NCI-H345 (cell line): ENCODE data around the gene TMEM92.
"Not testable (repeated sequence)": the region's sequence is repeated elsewhere in the genome, so short reads cannot be mapped to it uniquely, and the experiment has no call there.

Experiments
- DNase-seq: peaks from one replicate; lab custom pipeline; 2025; lab: John Stamatoyannopoulos, UW

The TMEM92 gene

DNA sequence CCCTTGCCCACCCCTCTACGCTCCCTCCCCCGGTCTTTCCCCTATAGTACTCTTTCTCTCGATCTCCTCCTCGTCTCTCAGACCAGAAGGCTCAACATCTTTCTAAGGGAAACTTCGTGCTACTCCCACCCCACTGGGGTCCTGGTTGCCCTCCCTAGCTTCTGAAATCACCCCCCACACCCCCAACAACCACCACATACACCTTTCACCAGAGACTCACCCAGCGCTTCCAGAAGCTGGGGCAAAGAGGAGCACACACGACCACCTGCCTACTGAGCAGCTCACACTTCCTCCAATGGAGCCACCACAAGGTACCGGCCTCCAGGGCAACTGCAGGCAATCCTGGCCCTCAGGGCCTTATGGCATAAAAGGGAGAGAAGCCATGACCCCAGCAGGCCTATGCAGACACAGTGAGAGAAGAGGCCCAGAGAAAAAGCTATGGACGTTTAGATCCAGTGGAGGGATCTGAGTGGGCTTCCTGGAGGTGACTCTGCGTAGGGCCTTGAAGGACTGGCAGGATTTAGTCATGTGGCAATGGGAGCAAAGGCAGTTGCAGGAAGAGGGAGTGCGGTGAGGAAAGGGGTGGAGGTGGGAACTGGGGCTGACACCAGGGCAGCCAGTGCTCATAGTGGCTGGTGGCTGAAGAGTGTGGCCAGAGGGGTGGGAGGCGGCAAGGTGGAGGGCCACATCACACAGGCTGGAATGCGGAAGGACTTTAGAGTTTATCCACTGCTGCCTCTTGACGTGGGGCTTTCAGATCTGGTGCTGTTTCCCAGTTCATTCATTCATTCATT is 12.1 kb upstream of the TMEM92 start:
- no peak for DNase-seq

DNA sequence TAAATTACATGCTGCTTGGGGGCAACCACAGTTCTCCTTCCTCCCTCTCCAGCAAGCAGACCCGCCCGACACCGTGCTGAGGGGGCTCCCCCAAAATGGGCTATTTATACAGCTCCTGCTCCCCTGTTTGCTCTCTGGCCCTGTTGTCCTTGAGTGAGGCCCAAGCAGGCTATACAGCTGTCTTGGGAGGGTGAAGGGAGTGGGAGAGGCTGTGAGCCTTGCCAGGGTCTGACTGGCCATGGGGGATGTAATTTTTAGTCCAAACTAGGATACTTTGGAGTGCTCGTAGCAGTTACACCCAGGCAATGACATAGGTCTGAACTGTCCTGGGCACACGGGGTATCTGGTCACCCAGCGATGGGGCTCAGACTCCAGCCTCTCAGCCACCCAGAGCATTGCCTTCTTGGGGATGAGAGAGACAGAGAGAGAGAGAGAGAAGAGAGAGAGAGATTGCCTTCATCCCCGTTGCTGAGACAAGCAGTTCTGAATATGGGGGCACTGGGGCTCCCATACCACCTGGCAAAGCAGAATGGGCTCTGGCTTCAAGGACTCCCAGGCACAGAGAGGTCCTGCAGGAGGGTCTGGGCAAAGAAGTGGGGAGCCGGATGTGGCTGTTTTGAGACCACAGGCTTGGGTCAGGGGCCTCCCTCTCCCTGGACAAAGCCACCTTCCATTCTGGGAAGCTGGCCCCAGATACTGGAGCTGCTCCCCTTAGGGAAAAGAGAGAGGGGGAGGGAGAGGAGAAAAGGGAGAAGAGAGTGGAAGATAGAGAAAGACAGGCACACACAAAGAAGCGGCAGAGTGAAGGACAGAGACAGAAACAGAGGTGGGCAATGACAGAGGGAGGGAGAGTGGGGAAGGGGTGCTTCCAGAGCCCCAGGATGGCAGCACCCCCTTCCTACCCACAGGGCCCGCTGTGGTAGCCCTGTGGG is 10.7 kb upstream of the TMEM92 start:
- no peak for DNase-seq

DNA sequence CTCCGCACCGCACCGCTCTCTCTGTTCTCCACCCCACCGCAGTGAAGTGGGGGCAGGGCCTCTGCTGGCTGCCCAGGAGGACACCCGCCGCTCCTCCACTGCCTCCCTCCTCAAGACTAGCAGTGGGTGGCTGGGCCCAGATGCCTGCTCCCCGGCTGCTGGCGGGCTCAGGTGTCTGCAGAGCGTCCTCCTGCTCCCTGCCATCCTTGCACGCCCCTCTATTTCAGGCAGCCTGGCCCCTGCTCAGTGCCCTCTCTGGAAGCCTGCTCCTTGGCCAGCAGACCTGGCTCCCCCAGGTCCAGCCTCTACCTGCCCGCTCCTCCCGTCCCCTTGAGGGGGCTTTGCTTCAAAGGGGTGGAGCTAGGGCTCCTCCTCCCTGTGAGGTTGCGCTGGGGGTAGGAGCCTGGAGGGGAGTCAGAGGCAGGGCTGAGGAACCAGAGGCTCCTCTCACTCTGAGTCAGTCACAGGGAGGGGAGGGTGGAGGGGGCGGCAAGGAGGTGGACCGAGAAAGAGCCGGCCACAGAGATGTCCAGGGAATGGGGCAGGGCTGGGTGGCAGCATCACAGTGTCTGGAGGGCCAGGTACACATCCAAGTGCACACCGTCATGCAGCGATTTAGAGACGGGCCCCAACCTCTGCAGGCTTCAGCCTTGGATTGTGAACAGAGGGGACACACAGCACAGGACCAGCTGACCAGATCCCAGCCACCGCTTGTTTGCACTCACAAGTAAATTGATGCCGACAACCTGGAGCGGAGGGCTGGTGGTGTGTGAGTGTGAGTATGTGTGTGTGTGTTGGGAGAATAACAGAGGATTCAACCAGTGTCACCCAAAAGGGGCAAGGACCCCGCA is 9.8 kb upstream of the TMEM92 start:
- no peak for DNase-seq

DNA sequence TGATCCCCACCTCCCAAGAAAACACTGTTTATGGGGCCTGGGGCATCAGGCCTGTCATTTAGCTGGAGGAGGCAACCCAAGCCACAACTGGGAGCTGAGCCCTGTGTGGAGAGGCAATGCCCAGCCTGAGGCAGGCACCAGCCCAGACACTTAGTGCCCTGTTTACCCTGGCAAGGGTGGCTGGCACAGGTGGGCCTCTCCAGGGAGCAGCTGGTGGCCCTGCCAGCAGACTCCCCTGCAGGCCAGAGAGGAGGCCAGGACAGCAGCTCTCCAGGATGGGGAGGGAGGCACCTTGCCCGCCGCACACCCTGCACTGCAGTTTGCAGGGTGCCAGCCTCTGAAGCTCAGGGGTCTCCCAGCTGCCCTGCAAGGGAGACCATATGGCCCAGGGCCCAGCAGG is 9.1 kb upstream of the TMEM92 start:
- no peak for DNase-seq

DNA sequence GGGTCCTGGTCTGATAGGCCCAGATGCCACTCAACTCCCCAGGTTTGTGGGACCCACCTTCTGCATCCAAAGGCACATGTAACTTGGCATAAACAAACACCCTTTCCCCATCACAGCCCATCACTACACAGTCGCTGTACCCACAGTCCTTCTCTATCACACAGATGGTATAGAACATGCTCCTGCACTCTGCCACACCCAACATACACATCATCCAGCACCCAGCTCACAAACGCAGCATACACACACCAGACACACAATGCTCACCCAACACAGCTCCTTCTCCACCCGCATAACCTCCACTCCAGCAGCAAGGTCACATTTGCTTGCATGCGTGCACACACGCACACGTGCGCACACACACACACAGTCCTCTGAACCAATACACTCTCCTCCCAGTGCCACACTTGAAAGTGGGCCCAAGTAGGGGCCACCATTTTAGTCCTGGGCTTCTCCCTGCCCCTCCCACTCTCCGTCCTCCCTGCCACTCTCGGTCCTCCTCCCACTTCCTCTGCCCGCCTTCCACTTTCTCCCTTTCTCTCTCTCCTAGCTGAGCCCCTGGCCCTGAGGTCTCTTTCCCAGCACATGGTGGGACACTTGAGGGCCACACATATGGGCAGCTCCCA is 8.5 kb upstream of the TMEM92 start:
- DNase-seq = no peak

DNA sequence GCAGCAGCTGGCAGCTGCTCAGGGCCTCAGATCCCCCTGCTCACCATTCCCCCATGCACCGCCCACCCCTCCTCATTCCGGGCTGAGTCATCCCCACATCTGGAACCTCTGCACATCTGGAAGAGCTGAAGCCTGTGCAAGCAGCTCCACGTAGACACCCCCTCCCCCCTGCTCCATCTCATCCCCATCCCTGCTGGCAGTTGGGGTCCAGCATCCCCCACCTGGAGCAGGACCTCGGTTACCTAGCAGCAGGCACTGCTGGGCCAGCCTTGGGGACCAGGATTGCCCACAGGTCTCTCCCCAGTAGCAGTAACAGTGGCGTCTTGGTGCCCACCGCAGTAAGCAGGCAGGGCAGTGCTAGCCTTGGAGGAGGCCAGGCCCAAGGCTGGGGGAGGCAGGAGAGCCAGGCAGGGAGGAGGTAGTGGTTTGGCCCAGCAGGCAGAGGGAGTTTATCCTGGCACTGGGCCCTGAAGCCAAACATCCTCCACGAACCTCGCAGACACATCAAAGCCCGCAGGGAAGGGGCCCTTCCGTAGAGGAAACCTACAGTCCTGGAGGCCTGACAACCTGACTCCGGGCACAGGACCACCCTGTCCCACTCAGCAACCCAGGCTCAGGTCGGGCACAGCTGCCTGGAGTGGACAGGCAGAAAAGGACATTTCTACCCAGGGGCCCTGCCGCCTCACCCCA is 7.7 kb upstream of the TMEM92 start:
- DNase-seq = peak; percentile 56

DNA sequence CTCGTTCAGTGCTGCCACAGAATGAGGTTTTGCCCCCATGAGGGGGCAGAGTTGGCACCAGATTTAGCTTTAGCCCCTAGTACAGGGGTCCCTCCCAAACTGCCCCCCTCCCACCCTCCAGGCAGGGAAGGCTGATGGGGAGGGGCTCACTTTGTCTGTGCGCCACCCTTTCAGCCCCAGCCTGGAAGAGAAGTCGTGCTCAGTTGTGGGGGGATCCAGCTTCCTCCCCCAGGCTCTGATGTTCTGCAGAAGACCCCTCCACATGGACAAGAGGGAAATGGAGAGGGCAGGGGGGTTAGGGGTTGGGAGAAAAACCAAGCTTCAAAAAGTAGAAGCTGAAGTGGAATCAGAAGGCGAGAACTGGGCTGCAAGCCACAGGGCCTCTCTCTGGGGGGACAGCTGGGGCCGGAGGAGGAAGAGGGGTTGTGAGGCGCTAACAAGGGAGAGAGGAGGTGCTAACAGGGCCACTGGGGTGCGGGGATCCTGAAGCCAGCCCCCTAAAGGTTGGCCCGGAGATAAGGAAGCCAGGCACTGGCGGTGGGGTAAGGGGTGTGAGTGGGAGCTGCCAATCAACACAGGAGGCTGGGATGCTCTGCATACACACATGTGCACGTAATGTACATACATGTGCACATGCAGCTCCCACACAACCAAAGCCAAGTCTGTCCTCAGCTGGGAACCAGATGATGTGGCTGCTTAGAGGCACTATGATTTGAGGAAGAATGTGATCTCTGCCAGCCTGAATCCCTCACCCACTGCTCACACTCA is 7.0 kb upstream of the TMEM92 start:
- DNase-seq = no peak

DNA sequence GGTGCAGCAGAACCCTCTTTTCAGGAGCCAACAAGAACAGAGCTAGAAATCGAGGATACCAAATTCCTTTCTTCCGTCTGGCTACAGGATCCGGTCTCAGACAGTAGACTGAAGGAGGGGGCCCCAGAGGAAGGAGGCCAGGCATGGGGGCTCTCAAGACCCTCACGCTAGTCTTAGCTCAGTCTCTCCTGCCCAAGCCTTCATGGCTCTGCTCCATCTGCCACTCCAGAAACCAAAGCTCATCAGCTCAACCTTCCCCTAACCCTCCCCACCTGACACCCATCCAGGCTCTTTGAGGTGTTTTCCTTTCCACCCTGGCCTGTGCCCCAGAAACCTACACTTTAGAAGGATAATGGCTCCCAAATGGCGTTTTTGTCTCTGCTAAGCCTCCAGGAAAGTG is 6.2 kb upstream of the TMEM92 start:
- no peak for DNase-seq

DNA sequence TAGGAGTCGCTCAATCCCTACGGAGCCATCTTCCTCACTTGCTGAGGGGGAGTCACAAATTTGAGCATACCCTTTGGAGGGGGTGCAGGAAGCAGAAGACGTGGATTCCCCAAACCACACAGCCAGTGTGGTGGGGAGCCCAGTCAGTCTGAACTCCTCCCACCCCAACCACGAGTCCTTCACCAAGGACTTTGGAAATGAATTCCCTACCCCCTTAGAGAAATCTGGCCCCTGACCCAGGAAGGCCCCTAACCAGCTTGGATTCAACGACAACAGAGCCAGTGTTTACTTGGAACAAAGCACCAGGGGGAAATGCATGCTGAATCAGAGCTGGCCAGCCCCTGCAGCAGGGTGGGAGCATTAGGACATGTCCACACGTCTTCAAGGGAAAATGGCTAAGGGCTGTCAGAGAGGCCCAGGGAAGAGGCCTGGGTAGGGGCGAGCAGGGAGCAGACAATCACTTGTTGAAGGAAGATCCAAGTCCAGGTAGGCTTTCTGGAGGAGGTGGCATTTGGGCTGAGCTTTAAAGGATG is 5.5 kb upstream of the TMEM92 start:
- DNase-seq = no peak

DNA sequence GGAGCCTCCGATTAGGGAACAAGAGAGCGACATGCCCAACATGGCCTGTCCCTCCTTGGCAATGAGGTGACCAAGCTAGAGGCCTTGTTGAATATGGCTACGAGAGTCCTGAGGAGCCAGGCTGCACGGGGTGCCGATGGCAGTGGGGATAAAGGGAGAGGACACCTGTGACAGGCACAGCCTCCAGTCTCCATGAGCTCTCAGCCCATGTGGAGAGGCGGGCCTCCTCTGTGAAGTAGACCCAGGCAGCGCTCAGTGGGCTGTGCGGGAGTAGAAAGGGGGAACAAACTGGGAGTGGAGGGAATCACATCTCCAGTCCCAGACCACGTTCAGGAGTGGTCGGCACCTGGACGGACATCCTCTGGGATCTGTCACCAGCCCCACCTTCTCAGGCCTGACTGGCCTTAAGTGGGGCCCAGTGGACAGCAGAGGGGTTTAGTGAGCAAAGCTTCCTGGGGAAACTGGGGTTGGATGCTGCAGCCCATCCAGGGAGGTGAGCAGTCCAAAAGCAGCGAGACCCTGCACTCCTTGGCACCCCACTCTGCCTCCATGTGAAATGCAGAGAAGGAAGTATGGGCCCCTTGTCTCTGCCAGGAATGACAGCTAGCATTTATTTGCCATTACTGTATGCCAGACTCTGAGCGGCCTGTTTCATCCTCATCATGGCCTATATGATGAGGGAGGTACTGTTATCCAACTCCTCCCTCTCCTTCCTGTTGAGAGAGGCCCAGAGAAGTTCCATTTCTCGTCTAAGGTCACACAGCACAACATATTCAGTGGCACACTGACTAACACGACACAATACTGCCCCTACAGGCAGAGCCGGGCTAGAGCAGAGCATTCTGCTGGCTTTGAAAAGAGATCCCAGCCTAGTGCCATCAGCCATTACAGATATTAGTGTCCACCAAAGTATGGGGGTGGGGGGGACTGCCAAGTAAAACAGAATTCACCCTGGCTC is 4.5 kb upstream of the TMEM92 start:
- DNase-seq = peak; percentile 43

DNA sequence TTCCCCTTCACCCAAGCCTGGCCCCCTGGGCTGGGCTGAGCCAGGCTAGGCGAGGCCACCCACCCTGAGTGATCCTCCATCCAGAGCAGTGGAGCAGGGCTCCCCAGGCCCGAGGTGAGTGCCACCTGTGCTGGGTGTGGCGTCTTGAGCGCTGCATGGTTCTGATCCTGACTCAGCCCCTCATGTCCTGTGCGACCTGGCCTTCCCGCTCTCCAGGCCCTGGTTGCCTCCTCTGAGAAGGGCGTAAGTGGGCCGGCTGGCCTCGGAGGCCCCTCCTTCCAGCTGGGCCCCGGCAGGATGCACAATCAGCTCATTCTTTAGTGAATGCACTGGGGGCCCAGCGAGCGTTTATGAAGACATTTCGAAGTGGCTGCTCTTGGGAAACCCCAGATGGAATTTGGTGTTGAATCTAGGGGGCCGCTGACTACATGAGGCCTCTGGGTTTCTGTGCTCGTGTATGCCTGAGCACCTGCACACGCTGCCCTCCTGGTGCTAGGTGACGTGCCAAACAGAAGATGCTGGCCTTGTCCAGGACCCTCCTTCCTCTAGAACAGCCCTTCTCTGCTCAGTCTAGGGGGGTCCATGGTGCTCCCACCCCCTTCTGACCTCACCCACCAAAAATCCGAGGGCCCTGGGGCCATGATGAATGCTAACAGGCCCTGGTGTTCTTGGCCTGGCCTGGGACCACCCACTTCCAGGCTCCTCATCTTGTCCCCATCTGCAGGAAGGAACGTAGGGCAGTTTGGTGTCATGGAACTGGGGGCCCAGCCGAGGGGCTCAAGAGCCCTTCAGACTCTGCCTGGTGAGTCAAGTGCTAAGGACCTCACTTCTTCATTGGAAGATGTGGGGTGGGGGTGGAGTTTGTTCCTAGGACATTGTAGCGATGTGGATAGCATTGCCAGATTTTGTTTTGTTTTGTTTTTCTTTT is 3.6 kb upstream of the TMEM92 start:
- no peak for DNase-seq

DNA sequence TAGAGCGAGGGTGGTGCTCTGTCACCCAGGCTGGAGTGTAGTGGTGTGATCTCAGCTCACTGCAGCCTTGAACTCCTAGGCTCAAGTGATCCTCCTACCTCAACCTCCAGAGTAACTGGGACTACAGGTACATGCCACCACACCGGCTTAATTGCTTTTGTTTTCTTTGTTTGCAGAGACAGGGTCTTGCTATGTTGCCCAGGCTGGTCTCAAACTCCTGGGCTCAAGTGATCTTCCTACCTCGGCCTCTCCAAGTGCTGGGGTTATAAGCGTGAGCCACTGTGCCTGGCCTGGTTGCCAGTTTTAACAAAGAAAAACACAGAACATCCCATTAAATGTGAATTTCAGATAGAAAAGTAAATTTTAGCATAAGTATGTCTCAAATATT is 2.9 kb upstream of the TMEM92 start:
- not testable (repeated sequence) for DNase-seq

DNA sequence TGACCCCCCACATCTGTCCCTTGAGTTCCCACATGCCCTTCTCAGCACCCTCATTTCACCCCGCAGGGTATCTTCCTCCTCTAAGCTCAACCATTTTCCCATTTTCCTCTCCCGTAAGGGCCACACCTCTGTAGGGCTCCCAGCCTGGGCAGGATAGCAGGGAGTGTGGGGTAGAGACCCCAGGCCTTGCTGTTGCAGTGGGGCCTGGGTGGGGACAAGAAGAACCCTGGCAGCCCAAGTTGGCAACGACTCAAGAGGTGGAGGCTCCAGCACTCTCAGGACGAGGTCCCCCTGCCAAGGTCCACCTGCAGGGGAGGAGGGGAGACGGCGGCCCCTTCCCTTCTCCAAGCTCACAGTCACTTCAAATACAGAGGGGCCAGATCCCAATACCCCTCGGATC is 2.0 kb upstream of the TMEM92 start:
- no peak for DNase-seq

DNA sequence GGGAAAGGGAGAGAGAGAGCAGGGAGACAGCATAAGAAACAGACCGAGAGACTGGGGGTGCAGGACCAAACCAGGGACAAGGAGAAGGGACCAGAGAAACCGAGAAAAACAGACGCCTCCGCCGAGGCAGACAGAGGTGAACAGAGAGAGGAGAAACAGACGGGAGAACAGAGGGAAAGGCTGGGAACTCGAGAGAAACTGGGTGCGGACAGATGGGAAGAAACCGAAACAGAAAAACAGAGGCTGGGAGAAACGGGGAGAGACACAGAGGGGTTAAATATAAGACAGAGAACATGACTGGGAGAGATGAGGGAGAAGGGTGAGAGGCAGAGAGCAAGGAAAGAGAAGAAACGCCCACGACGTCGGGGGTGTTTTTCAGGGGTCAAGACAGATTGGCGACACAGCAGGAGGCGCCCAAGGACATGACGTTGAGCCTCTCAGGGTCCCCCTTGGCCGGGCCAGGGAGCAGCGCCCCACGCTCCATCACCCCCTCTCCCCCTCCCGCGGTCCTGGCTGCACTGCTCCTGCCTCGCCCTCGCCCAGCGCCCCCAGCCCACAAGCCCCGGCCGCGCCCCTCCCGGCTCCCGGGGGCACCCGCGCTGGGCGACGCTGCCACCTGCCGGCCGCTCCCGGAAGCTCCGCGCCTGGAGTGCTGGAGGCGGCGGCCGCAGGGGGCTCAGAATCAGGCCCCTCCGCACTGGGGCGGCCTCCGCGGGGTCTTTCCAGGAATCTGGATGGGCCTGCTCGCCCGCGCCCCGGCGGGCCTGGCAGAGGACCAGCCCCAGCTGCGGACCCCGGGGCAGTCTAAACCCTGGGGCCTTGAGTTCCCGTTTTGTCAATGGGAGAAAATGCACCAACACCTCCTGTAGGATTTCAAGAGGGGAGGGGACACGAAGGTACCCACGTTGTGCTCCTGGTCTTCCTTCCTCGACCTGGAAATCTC is 1.3 kb upstream of the TMEM92 start:
- peak; percentile 50 for DNase-seq

DNA sequence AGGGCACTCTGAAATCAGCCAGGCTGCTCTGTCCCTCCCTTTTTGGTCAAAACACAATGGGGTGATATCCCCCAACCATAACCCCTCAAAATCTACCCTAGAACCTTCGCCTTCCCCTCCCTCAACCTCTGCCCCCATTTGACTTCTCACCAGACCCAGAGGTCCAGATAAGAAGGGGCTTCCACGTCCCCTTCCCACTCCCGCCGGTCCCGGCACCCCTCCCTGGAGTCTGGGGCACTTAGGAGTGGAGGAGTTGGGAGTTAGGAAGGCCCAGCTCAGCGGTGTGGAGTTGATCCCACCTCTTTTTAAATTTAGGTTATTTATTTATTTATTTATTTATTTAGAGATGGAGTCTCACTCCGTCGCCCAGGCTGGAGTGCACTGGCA is 619 bp upstream of the TMEM92 start:
- DNase-seq = no peak

DNA sequence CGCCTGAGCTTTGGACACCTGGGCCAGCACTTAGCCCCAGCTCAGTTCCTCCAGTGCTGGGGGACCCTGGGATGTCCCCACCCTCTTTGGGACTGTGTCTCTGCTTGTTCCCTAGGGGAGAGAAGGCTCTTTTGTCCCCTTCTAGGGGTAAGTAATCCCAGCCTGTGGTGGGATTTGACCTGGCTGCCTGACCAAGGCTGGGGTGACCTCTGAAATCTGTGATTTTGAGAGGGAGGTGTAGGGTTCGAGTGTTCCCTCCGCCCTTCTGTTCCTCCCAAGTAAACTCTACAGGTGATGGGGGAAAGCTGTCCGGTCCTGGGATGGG is 593 bp downstream of the TMEM92 start:
- DNase-seq = no peak

DNA sequence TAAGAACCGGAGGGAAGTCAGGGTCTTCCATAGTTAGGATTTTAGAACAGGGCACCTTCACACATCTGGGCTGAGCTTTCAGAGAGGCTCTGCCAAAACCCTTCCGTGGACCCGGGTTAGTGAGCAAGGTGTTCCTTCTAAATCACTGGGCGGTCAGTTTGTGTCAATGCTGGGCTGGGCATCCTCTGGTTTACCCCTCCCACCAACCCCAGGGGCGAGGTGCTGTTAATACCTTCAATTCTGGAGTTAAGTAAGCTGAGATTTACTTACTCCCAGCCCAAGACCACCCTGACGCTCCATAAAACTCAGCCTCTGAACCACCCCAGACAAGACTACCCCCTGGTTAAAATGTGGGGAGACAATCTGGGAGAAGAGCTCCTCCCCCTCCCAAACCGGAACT is 1.0 kb downstream of the TMEM92 start:
- DNase-seq = no peak
